GM19099 (cell line): Measurements from ENCODE around the gene NAE1.

ENCODE experiments used
- POLR2A ChIP-seq: IDR thresholded peaks from 3 replicates; pipeline ENCODE4 v1.6.1; 2011; ENCODE audit warnings: low read depth; ENCODE audit not compliant: insufficient read length; ENCODE audit errors: extremely low read depth

NAE1 gene

DNA sequence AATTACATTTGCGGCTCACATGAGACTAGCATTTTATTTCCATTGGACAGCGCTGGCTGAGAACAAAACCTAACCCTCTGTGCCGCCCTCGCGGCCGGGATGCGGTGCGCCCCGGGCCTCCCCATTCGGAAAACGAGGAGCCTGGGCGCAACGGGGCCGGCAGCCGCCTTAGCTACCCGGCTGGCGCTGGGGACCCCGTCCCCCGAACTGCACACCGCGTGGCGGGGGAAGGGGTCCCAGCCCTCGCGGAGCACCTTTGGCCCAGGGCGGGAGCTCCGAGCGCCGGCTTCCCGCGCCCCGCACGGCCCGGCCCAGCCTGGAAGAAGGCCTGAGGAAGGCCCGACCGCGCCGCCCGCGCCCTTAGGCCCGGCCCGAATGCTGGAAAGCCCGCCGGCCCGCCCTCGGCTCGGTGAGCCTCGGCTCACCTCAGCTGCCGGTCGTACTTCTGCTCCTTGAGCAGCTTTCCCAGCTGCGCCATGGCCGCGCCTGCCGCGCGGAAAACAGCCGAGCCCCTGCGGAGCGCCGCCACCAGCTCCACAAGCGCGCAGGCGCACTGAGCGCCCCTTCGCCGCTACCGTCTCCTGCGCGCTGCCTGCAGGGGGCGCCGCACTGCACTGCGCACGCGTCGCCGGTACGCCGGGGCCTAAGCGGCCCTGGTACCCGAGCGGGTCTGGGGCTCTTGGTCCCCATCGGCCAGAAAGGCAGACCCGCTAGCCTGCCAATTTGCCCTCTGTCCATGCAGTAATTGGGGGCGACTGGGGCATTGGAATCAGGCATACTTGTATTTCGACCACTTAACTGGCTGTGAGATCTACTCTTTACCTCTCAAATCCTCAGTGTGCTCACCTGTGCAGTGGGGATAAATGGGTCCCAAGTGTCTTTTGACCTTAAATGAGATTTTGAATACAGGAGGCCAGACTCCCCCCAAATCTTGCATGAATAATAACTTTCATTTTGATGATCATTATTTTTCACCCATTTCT is at the start of gene NAE1:
TSS of gene NAE1 (minus strand) at position 555 of the 983 bp plus-strand sequence. CDS start at position 478, 77 bp downstream.
- TF ChIP-seq POLR2A, result peak; percentile 90

DNA sequence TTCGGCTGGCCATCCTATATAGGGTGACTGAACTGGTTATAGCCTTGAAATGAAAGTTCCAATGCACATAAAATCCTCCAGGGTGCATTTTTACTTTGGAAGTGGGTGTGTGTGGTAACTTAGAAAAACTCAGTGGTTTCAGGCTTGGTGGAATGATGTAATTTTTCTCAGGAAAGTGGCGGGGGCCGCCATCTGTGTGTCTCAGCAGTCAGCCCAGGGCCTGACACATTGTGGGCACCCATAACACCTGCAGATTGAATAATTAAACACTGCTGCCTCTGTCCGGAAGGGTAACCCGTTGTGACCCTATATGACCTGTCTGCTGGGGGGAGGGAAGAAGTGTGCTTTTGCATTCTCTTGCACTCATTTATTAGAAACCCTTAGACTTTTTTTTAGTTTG is 47.3 kb upstream of the NAE1 start:
- TF ChIP-seq POLR2A, result no peak

DNA sequence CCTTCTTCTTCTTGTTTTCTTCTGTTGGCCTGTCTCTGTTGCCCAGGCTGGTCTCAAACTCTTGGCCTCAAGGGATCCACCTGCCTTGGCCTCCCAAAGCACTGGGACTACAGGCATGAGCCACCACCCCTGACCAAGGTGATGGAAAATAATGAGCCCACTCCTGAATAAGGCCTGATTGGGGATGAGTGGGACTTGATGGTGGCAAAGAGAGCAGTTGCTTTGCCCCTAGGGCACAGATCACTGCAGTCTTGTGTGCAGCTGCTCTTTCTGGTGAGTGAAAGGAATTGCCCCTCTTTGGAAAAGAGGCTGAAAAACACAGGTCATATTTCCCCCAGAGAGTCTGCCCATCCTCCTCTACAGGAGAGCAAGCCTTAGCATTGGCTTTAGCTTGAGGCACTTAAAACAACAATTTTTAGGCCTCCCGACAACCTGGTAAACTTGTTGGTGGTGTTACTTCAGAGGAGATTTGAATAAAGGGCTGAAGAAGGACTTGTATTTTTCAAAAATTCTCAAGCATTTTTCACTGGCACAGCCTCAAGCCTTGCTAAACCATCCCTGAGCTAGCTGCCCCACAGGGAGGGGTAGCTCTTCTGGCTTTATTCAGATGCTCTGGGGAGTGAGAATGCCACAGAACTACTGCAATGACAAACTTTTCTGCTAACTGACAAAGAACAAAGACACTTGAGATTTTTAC is 43.5 kb upstream of the NAE1 start:
- no peak for TF ChIP-seq POLR2A

DNA sequence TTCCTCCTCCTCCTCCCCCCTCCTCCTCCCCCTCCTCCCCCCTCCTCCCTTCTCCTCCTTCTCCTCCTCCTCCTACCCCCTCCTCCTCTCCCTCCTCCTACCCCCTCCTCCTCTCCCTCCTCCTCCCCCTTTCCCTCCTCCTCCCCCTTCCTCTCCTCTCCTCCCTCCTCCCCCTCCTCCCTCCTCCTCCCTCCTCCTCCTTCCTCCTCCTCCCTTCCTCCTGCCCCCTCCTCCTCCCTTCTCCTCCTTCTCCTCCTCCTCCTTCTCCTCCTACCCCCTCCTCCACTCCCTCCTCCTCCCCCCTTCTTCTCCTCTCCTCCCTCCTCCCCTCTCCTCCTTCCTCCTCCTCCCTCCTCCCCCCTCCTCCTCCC is 42.9 kb upstream of the NAE1 start:
- TF ChIP-seq POLR2A, result no peak

DNA sequence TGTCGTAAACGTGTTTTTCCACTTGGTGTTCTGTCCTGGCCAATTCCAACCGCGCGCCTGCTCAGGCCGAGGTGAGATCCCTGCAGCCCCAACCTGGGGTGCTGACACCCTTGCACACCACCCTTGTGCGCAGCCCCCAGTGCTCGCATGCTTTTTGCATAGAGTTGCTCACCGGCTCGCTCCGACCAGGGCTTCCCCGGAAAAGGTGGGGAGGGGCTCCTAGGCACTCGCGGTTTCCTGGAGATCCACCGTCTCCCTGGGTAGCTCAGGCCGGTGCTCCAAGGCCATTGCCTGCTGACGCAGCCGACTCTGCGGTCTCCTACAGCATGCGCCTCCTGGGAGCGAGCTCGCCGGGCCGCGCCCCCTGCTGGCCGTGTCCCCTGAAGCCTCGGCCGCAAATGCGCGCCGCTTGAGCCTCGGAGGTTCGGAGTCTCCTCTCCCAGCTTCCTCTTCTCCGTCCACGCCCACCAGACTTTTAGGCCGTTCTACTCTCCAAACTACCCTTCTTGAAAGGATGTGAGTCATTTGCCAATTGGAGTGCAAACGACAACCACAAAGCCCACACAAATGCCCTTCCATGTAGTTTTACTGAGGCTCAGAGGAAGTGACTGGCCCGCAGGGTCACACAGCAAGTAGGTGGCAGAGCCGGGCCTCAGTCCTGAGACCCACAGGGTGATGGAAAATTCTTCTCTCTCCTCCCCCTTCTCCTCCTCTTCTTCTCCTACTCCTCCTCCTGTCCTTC is 42.3 kb upstream of the NAE1 start:
- no peak for TF ChIP-seq POLR2A

DNA sequence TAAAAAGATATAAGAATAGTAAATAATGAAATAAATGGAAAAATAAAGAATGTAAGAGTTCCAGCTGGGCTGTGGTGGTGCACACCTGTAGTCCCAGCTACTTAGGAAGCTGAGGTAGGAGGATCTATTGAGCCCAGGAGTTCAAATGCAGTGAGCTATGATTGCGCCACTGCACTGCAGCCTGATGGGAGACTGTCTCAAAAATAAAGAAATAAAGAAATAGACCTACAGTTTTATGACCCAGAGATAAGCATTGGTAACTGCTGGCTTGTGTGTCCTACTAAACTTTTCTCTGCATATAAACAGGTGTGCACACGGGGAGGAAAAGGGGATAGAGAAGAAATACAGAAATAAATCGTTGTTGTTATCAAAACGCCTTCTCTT is 41.8 kb upstream of the NAE1 start:
- TF ChIP-seq POLR2A, result no peak

DNA sequence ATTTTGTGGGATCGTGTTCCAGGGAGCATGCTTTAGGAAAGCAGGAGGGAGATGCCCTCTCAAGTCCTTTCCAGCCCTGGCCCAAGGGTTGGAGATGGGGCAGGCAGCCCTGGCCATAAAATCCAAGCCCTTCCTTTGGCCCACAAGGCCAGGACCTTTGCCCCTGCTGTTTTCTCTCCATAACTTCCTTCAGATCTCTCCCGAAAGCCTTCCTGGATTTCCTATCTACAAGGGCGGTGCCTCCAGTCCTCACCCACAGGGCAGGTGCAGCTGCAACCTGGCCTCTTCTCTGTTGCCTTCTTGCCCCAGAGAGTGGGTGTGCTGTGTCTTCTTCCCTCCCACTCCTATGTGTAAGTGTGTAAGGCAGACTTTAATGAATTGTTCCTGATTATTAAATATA is 41.1 kb upstream of the NAE1 start:
- TF ChIP-seq POLR2A, result no peak

DNA sequence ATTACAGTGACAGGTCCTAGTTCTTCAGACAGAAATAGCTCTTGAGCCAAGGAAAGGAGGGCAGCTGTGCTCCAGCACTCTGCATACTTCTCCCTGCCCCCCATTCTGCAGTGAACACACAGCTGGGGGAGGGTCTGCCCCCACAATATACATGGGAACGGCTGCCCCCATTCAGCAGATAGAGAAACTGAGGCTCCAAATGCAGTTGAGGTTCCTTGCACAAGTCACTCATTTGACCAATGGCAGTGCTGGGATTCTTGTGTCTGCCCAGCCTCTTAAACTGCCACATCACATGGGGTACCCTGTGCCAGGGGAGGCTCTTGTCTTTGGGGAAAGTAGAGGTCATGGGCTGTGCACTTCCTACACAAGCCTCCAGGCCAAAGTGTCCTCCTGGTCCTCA is 38.6 kb upstream of the NAE1 start:
- no peak for TF ChIP-seq POLR2A

DNA sequence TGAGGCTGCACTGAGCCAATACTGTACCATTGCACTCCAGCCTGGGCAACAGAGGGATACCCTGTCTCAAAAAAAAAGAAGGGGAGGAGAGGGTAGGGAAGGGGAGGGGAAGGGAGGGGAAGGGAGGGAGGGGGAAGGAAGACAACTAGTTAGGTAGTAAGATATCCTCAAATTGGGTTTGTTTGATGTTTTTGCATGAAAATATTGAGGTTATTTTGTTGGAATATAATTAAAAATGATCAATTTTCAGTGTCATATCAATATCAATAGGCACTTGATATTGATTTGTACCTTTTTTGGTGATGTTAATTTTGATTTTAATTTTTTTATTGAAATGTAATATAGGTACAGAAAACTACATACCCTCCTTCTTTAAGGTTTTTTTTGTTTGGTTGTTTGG is 32.9 kb upstream of the NAE1 start:
- no peak for TF ChIP-seq POLR2A

DNA sequence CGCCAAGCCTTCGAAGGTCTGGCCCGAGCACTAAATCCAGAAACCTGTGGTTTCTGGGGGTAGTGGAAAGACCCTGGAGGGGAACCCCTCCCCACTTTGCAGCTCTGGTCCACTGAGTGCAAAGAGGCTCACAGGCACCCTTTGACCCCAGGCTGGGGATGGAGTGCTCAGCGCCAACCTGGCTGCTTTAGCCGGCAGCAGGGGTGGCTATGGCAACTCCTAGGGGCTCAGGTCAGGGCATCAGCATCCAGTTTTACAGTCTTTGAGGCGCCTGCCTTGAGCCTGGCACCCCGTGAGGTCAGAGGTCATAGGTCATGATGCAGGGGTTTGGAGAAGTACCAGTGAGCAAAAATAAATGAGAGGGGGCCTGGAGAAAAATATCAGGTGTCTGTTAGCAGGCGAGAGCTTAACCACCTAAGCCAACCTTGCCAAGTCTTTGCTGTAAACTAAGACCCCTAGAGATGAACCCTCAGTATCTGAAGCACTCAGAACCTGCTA is 31.3 kb upstream of the NAE1 start:
- no peak for TF ChIP-seq POLR2A

DNA sequence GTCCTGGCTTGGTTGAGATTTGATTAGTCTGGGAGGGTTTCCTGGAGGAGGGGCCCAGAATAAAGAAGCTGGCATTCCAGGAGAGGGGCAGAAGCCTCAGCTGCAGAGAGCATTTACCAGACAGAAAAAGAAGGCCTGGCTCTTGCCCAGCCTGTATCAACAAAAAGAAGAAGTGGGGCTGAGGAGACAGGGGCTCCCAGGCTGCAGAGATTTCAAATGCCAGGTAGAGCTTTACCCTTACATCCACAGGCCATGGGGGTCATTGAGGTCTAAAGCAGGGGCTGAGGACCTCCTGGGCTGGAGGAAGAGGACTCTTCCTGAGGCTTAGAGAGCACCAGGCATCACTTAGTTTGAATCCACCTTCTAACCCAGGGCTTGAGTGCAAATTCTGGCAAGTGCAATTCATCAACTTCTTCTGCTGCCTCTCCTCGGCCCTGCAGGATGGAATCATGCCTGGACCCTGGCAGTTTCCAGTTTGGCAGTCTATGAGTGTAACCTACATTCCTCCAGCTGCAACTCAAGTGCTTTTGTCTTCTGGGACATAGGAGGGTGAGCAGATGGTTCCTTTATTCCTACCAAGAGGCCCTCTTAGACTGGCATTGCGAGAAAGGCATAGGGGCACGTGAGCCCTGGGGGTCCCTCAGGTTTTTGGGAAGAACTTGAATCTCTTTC is 28.8 kb upstream of the NAE1 start:
- no peak for TF ChIP-seq POLR2A

DNA sequence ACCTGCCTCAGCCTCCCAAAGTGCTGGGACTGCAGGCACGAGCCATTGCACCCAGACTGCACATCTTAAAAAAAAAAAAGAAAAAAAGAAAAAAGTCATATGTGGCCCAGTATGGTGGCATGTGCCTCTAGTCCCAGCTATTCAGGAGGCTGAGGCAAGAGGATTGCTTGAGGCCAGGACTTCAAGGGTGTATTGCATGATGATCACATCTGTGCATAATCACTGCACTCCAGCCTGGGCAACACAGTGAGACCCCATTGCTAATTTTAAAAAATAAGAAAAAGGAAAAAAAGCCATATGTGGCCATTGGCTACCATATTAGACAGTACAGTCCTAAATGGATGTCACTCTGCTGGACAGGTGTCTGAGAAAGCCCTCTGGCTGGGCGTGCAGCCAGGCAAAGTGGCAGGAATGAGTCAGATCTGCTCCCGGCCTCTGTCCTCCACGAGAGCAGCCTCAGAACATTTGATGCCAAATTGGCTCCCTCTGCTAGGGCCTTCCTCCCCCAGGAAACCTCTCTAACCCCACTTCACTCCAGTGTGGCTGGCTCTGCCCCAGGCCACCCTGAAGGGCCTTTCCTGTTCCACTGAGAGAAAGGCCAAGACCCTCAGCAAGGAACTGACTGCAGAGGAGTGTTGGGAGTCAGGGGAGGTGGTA is 28.1 kb upstream of the NAE1 start:
- TF ChIP-seq POLR2A, result no peak

DNA sequence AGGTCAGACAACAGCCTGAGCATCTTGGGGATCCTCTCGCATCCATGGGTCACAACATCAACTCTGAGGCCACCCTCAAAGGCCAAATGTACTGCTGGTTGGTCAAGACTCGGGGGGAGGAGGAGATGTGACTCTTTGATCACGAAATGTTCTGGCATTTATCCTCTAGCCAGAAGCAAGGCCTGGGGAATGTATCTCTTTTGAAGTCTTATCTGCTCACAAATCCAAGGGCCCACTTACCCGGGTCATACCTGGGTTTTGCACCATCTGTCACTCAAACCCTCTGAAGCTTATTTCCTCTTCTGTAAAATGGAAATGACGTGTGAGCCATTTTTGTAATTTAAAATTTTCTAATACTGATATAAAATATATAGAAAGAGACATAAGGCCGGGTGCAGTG is 26.7 kb upstream of the NAE1 start:
- no peak for TF ChIP-seq POLR2A

DNA sequence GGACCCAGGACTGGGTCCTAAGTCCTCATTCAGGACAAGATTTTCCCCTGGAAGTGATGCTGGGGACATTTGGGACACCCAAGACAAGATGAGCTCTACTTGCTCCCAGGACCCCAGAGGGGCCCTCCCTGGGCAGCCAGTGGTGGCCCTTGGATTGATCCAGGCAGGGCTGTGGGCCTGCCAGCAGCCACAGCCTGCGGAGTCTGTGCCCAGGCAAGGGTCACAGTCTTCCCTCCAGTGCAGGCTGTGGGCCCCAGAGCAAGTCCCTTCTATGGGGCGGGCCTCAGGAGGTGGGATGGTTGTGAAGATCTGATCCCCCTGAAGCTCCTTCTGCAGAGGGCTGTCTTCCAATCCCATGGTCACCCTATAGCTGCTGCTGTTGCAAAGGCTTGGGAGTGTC is 26.0 kb upstream of the NAE1 start:
- TF ChIP-seq POLR2A, result no peak
